ENCODE results near the gene CPZ.

The CPZ gene

DNA sequence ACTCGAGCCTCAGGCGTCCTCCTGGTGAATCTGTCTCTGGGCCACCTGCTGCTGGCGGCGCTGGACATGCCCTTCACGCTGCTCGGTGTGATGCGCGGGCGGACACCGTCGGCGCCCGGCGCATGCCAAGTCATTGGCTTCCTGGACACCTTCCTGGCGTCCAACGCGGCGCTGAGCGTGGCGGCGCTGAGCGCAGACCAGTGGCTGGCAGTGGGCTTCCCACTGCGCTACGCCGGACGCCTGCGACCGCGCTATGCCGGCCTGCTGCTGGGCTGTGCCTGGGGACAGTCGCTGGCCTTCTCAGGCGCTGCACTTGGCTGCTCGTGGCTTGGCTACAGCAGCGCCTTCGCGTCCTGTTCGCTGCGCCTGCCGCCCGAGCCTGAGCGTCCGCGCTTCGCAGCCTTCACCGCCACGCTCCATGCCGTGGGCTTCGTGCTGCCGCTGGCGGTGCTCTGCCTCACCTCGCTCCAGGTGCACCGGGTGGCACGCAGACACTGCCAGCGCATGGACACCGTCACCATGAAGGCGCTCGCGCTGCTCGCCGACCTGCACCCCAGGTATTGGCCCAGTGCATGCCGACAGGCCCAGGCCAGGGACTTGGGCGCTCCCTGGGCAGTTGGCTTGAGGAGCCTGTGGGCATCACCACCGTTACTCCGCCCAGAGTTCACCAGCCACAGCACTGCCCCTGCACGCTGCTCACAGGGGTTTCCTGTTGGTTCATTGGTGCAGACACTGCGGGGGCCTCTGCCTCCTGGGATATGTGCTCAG is 11.3 kb upstream of the CPZ start:
- DNase-seq: no peak

DNA sequence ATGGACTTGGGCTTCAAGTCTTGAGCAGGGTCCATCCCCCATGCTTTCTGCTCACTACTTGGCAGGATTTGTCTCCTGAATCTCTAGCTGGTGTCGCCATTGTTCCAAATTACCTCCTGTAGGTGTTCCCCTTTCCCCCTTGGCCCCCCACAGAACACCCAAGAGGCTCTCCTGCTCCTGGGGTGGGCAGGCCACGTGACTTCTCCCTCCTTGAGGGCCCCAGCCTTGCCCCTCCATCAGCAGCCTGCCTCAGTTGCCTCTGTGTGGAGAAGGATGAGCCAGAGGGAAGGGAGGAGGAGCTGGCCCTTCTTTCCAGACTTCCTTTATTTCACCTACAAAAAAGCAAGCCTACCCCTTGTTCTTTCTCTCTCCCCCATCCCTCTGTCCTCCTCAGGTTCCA is 10.5 kb upstream of the CPZ start:
- DNase-seq: no peak

- DNase-seq: no peak
Observed at GRCh38 chr4:8582436-8582835, 10.1 kb upstream of the CPZ start.

DNA sequence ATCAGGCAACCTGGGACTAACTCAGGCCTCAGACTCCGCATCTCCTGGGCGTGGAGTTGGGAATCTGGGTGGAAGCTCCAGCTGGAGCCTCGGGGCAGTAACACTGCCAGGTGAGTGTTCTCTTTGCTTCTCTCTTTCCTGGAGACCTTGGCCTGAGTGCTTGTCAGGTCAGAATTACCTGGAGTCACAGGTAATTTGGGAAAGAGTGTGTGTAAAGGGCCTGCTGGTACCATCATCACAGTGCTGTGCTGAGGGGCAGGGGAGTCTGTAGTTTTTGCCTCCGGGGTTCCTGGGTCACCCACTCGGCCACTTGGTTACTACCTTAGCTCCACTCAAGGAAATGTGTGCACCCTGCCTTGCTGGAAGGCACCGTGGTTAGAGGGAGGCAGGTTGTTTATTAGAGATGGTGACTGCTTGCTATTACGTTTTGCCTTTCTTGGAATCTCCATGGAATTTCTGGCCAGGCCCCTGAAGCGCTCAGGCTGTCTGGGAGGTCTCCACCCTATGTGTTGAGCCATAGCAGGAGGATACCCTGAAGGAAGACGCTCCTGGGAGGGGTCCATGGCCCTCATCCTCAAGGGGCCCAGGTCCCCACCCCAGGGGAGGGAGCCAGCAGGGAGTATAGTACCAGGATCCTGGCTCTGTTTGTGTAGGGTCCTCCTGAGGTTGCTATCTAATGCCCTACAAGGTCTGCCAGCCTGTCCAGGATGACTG is 9.5 kb upstream of the CPZ start:
- DNase-seq: no peak

DNA sequence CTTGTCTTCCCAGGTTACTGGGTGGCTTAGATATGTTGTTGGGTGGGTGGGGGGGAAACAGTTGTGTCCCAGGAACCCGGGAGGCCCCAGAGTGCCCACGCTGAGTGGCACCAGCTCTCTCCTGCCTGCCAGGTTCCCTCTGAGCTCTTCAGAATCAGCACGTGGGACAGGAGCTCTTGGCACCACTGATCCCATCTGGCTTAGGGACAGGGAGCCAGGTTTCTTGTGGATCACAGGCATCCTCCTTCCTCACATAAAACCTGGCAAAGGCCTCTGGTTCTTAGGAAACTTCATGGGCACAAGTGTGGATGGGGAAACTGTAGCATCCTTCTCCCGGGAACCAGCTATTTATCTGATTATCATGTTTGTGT is 8.9 kb upstream of the CPZ start:
- DNase-seq: no peak

DNA sequence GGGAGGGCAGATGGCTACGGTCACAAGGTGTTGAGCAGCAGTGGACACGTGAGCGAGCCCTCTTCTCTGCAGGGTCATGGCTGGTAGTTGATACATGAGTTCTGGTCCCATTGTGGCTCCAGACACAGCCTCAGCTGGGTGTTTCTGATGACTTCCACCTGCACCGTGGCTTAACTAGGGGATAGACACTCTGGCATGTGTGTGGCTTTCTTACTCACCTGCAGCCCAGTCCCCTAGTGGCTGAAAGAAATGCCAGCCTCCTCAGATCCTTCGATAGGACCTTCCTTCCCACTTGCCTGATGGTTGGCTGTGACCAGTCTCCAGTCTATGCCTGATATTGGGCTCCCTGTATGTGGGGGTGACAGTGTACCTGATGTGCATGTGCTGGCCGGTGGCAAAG is 7.4 kb upstream of the CPZ start:
- DNase-seq: no peak

DNA sequence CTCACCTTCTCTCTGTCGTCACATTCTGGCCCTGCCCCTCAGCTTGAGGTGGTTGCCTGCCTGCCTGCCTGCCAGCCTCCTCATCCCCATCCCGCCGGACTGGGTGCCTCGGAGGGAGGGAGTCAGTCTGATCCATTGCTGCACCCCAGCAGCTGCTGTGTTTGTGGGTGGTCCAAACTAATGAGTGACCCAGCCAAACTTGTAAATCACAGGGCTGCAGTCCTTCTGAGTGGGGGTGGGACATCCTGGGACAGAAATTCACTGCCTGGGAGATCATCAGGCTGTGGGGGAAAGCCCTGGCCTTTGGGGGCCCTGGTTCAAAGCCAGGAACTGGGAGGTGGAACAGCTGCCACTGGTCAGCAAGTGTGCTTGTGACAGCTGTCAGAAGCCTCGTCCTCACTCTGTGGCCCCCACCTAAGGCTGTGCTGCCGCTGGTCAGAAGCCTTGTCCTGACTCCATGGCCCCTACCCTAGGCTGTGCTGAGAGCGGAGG is 6.8 kb upstream of the CPZ start:
- DNase-seq: no peak

- no peak for DNase-seq
Observed at GRCh38 chr4:8586246-8586645, 6.3 kb upstream of the CPZ start.

DNA sequence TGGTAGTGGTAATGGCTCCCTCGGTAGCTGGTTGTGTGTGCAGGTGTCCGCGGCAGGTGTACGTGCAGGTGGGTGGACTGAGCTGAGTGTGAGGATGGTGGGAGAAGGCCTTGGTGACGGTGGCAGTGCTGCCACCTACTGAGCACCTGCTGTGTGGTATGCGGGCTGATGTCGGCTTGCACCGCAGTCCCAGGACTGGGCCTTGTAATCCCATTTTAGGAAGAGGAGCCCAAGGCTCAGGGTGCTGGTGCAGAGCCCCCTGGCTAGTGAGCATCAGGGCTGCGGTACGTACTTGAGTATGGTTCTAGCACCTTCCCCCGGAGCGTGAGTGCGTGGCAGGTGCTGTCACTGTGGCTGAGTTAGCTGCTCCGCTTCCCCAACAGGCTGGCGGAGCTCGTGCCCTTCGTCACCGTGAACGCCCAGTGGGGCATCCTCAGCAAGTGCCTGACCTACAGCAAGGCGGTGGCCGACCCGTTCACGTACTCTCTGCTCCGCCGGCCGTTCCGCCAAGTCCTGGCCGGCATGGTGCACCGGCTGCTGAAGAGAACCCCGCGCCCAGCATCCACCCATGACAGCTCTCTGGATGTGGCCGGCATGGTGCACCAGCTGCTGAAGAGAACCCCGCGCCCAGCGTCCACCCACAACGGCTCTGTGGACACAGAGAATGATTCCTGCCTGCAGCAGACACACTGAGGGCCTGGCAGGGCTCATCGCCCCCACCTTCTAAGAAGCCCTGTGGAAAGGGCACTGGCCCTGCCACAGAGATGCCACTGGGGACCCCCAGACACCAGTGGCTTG is 5.7 kb upstream of the CPZ start:
- DNase-seq: no peak

DNA sequence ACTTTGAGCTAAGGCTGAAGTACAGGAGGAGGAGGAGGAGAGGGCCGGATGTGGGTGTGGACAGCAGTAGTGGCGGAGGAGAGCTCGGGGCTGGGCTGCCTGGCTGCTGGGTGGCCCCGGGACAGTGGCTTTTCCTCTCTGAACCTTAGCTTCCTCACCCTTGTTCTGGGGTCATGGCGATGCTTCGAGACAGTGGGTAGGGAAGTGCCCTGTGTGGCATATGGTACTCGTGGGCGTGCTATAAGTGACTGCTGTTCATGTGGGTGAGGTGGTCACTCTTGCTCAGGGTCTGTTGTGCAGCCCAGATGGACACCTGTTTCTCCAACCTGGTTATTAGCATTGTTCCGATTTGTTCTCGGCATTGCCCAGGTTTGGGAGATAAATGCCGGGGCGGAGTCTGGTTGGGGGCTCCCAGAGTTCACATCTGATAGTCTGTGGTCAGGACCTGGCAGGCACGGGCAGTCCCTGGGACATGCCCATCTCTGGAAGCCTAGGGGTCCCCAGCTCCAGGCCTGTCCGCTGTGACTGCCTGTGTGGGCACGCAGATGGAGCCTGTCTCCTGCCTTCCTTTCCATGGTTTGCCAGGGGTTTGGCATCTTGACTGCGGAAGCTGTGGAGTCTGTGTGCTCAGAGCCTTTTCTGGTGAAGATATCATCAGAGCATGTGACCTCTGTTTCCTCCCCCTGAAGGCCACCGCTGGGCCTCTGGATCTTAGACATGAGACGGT is 4.9 kb upstream of the CPZ start:
- DNase-seq: no peak

- DNase-seq: no peak
Observed at GRCh38 chr4:8588196-8588470, 4.4 kb upstream of the CPZ start.

DNA sequence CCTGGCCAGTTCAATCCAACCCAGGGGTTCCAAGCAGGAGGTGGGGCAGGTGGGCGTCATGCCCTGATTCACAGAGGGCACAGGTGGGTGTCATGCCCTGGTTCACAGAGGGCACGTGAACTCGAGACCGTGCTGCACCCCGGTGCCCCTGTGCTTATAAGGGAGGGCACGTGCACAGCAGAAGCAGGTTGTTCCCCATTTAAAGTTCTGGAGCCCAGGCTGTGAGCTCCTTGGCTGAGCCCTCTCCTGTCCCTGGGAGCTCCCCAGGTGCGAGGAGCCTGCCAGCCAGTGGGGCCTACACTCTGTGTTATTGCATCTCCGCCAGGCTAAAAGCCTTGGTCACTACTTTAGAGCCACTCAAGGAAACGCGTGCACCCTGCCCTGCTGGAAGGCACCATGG is 3.2 kb upstream of the CPZ start:
- no peak for DNase-seq

DNA sequence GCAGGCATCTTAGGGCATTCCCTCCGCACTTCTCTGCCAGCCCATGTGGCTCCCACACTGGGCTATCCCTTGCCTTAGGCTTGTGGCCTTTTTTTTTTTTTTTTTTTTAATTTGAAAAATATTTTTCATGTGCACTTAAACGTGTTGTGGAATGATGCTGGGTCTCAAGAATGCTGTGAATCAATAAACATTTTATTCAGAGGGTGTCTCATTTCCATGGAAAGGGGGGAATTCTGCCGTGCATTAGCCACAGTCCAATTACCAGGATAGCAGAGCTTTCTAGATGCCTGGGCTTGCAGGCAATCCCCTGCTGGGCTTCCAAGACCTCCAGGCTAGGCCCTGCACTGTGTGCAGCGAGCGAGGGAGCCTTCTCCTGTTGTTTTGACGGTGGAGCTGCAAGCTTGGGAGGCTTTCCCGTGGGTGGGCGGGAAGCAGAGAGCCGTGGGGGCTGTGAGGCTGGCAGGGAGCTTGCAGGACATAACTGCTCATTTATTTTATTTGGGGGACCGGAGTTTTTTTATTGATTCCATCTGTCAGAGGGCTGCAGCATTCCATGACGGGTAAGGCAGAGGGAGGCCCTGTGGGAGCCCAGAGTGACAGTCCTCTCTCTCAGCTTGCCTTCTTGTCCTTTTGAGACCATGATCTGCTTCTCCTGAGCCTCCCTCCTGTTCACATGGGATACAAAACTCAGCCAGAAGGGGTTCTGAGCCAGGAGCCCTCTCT is 2.6 kb upstream of the CPZ start:
- no peak for DNase-seq

DNA sequence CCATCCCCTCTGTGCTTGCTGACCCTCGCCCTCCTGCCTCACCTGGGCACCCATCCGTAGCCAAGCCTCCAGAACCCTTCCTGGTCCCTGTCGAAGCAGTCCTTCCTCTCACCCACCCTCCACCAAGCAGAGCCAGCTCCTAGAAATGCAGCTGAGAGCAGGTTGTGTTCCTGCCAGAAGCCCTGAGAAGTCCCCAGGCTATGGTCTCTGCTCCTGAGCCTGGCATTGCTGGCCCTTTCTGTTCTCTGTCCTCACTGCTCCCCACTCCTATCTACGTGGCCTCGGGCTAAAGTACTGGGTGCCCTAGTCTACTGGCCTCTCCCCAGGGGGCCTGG is 2.1 kb upstream of the CPZ start:
- DNase-seq: no peak

DNA sequence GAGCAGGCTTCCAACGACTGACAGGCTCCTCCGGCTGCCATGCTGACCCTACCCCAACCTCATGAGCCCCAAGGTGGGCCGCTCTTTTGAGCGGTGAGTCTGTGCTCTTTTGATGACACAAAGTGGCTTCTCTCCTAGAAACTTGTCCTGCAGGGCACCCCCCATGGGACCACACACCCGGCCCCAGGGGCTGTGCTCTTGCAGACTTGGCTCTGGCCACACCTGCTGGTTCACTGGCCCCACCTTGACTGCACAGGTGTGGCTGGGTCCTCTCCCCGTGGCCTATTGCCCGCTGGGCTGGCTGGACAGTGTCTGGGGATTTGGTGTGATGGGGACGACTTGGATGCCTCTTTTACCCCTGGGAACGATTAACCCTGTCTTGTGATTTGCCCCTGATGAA is 1.5 kb upstream of the CPZ start:
- DNase-seq: no peak

GRCh38 chr4:8591626-8592365 is 769 bp upstream of the CPZ start:
- no peak for DNase-seq

DNA sequence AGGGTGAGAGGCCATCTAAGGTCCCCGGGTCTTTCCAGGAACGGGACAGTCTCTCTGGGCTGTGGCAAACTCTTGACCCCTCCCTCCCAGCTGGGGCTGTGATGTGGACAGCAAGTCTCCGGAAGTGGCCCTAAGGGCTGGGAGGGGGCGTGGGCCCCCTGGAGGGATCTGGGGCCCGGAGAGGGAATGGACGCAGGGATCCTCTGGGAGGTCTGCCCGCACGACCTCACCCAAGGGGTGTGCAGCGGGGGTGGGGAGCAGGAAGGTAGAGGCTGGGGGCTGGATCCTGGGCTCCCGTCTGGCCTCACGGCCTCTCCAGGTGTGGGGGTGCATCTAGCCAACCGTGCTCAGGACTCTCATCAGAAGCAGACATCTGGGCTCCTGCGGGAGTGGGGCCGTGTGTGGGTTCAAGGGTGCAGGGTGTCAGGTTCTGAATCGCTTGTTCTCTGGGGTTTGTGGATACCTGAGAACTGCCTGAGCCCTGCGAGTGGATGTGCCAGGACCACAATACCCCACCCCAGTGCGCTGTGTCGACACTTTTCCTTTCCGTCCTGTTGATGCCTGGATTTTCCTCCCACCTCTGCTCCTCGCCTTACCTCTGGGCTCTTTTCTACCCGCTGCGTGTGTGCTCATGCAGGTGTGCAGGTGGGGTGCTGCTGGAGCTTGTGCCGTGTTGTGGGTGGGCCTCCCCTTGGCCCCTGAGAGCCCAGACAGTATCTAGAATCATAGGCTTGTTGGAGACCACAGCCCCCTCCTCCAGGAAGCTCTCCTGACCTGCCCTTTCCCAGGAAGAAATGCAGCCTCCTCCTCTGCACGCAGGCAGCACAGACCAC is 915 bp downstream of the CPZ start:
- no peak for DNase-seq

GRCh38 chr4:8594097-8595038 is 1.8 kb downstream of the CPZ start:
- DNase-seq: no peak

DNA sequence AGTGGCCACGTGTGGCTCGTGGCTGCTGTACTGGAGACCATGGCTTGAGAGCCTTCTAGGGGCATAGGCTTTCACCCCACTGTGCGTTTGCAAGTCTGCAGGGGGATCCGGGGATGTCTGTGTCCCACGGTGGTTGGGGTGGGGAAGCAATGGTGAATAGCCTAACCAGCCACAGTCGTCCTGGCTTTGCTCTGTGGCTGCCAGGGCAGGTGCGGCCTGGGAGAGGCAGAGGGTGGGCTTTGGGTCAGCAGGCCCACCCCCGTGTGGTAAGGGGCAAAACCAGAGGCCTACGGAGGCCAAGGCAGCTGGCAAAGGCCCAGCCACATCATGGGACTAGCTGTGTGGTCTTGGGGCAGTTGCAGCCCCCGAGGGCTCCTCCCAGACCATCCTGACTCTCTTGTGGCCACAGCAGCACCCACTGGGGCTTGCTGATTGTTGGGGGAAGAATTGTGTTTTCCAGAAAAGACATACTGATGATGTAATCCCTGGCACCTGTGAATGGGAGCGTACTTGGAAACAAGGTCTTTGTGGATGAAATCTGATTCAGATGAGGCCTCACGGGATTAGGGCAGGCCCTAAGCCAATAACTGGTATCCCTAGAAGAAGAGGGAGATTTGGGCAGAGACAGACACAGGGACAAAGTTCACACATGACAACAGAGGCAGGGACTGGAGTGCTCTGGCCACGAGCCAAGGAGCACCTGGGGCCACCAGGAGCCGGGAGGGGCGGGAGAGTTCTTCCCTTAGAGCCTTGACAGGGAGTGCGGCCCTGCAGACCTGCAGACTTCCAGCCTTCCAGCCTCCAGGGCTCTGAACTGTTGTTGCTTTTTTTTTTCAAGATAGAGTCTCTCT is 2.9 kb downstream of the CPZ start:
- DNase-seq: no peak

Data from bone marrow (tissue), 2 donors.